OCI-LY3 (cell line): ENCODE data around the gene ZNF185.

Experiments
- H2AFZ ChIP-seq: fragments of 200-600, 300-600 bp; shearing (Covaris generic); 2 replicates; pipeline ENCODE4 v1.6.0; 2014; ENCODE audit warnings: antibody characterized with exemption, low read depth, low read length
- H3K27ac ChIP-seq: fragments of 200-600, 300-600 bp; sonication (generic); 2 replicates; pipeline ENCODE4 v1.5.1; 2014; ENCODE audit warnings: mild to moderate bottlenecking, low read length, moderate library complexity, mixed read lengths
- H3K27me3 ChIP-seq: fragments of 200-600, 300-600 bp; sonication (generic); 2 replicates; pipeline ENCODE4 v1.6.1; 2014; ENCODE audit warnings: low read depth, low read length, mixed read lengths
- H3K36me3 ChIP-seq: fragments of 200-600, 300-600 bp; sonication (generic); replicated peaks from 2 replicates; pipeline ENCODE3; 2014; ENCODE audit warnings: low read depth, low read length, mixed read lengths
- H3K4me1 ChIP-seq: fragments of 300-600, 200-600 bp; sonication (generic); 2 replicates; pipeline ENCODE4 v1.6.1; 2014; ENCODE audit warnings: low read length, mixed read lengths
- H3K4me2 ChIP-seq: fragments of 200-600, 300-600 bp; sonication (generic); 2 replicates; pipeline ENCODE4 v1.6.1; 2014; ENCODE audit warnings: low read length, mixed read lengths
- H3K4me3 ChIP-seq: fragments of 300-600, 200-600 bp; sonication (generic); 2 replicates; pipeline ENCODE4 v1.5.1; 2014; ENCODE audit warnings: antibody characterized with exemption, mild to moderate bottlenecking, low read length, moderate library complexity
- H3K79me2 ChIP-seq: fragments of 300-600, 200-600 bp; shearing (Covaris generic); 2 replicates; pipeline ENCODE4 v1.6.1; 2014; ENCODE audit warnings: mild to moderate bottlenecking, low read length, mixed read lengths
- H3K9ac ChIP-seq: fragments of 300-600, 200-600 bp; shearing (Covaris generic); 2 replicates; pipeline ENCODE4 v1.6.0; 2014; ENCODE audit warnings: mild to moderate bottlenecking, low read length, moderate library complexity
- H3K9me3 ChIP-seq: fragments of 200-600, 300-600 bp; shearing (Covaris generic); 2 replicates; pipeline ENCODE4 v1.6.1; 2014; ENCODE audit warnings: low read length, mixed read lengths; ENCODE audit not compliant: insufficient read depth
- H4K20me1 ChIP-seq: fragments of 200-600, 300-600 bp; sonication (generic); 2 replicates; pipeline ENCODE4 v1.6.1; 2016; ENCODE audit warnings: low read length, mixed read lengths; ENCODE audit not compliant: insufficient read depth
- EZH2phosphoT487 ChIP-seq: fragments of 200-600 bp; shearing (Covaris generic); IDR thresholded peaks from 2 replicates; pipeline ENCODE4 v1.6.1; 2018; ENCODE audit warnings: antibody characterized with exemption, mixed run types, low read depth
- TF ChIP-seq, protein P1 (sequence below): fragments of 200-600, 300-600 bp; sonication (generic); IDR thresholded peaks from 2 replicates; pipeline ENCODE4 v1.5.1; 2014; ENCODE audit warnings: antibody characterized with exemption, low read length, low read depth

Gene ZNF185

DNA sequence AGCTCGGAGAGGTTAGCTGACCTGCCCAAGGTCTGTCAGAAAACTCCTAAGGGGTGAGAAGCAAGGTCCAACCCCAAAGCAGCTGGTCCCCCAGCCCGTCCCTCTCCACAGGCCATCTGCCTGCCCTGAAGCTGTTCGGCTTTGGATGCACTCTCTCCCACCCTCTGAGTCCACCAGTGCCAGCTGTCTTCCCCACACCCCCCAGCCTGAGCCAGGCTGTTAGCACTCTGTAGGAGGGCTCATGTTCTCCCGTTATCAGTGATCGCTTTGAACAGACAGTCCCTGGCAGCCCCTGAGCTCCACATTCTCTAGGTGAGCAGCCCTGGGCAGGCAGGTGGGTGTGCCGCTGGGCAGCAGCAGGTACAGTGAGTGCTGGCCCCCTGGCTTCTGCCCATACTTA lies 16.0 kb downstream of the ZNF185 start:
- no peak overlapping the region for H3K4me2 ChIP-seq
- H3K36me3 ChIP-seq: no peaks in the 10 kb centered on the region
- no peaks in the 10 kb centered on the region for H4K20me1 ChIP-seq
- TF ChIP-seq, protein P1, sequence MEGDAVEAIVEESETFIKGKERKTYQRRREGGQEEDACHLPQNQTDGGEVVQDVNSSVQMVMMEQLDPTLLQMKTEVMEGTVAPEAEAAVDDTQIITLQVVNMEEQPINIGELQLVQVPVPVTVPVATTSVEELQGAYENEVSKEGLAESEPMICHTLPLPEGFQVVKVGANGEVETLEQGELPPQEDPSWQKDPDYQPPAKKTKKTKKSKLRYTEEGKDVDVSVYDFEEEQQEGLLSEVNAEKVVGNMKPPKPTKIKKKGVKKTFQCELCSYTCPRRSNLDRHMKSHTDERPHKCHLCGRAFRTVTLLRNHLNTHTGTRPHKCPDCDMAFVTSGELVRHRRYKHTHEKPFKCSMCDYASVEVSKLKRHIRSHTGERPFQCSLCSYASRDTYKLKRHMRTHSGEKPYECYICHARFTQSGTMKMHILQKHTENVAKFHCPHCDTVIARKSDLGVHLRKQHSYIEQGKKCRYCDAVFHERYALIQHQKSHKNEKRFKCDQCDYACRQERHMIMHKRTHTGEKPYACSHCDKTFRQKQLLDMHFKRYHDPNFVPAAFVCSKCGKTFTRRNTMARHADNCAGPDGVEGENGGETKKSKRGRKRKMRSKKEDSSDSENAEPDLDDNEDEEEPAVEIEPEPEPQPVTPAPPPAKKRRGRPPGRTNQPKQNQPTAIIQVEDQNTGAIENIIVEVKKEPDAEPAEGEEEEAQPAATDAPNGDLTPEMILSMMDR: no peak
- no peak for TF ChIP-seq EZH2phosphoT487
- H3K79me2 ChIP-seq: no peaks in the 10 kb centered on the region
- no peak overlapping the region for H3K4me3 ChIP-seq
- no peak overlapping the region for H2AFZ ChIP-seq
- no peaks in the 10 kb centered on the region for H3K9me3 ChIP-seq
- H3K27me3 ChIP-seq: no peaks in the 10 kb centered on the region
- H3K4me1 ChIP-seq: peaks cover 29% of the 10 kb centered on the region
- H3K27ac ChIP-seq: no peak overlapping the region
- H3K9ac ChIP-seq: no peak overlapping the region

DNA sequence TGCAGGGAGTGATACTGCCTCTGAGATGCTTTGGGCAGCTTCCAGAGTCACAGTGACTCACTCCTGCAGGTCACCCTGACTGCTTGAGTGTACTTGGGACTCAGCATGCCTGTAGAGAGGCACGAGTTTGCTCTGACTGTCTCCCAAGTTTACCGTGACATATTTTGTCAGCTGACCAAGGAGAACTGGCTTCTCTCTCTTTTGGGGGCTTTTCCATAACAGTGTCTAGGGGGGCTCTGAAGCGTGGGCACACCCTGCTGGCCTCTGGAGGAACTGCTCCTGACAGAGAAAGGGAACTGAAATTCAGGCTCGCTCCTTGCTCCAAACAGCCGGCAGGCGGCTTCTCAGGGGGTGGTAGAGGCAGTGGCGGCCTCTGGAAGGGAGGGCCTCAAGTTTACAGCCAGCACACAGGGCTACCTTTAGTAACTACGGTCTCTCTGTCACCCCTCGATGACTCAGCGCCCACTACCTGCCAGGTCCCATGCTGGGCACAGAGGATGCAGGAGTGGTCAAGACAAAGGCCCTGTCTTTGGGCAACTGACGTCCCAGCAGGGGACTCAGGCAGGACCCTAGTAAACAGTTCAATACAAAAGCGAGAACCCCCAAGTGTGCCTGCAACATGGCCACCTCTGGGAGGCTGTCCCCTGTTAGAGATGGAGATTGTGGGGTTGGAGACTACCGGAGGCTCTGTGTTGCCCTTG lies 17.8 kb downstream of the ZNF185 start:
- TF ChIP-seq, protein P1: peak; percentile 59
- TF ChIP-seq EZH2phosphoT487: no peak
- Histone ChIP-seq H3K4me2 (peak overlapping the region; percentile 41), H3K4me3 (no peak overlapping the region; the same call in 1 of the 2 replicates), H3K27me3 (no peaks in the 10 kb centered on the region), H3K27ac (no peak overlapping the region), H2AFZ (peak overlapping the region; percentile 70), H3K4me1 (peaks cover 25% of the 10 kb centered on the region), H3K36me3 (no peaks in the 10 kb centered on the region), H3K79me2 (no peaks in the 10 kb centered on the region), H3K9ac (no peak overlapping the region), H4K20me1 (no peaks in the 10 kb centered on the region), H3K9me3 (no peaks in the 10 kb centered on the region)

DNA sequence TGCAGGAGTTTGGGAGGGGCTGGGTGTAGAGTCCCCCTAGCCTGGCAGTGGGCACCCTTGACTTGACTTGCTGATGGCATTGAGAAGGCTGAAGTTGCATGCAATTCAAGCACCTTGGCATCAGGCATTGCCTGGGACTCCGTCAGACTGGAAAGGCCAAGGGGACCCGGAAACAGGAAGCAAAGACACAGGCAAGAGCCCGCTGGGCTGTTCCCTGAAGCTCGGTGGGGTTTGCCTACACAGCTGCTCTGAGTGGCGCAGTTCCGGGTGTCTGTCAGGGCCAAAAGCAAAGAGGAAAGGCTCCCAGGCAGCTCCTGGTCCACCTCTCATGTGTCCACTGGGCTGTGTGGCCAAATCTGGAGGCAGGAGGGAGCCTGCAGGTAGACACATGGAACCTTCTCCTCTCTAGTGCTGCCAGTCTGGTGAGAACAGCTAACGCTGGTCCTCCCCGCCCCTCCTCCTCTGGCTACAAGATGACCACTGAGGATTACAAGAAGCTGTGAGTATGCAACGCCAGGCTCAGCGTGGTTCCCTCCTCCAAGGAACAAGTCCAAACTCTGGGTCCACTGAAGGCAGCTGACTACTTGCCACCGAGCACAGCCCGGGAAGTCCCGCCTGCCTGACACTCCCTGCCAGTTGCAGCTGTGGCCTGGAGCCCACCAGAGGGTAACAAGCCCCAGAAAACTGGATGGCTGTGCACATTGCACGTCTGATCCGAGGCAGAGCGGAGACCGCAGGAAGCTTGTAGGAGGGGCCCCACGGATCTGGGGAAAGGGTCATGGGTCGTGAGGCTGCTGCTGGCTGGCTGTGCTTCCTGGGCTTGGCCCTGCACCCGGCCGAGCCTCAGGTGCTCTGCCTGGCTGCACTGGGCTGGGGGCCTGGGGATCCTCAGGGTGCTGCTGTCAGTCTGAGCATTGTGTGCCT lies 20.1 kb downstream of the ZNF185 start:
- Histone ChIP-seq H3K4me3 (peak overlapping the region; percentile 84), H3K27me3 (no peaks in the 10 kb centered on the region), H3K79me2 (no peaks in the 10 kb centered on the region), H3K9ac (peak overlapping the region; percentile 85), H2AFZ (peak overlapping the region; percentile 84), H3K9me3 (no peaks in the 10 kb centered on the region), H3K36me3 (no peaks in the 10 kb centered on the region), H3K27ac (peak overlapping the region; percentile 37; the same call in 1 of the 2 replicates), H3K4me1 (peaks cover 25% of the 10 kb centered on the region), H4K20me1 (no peaks in the 10 kb centered on the region), H3K4me2 (peak overlapping the region; percentile 84)
- no peak for TF ChIP-seq EZH2phosphoT487
- TF ChIP-seq, protein P1: no peak

DNA sequence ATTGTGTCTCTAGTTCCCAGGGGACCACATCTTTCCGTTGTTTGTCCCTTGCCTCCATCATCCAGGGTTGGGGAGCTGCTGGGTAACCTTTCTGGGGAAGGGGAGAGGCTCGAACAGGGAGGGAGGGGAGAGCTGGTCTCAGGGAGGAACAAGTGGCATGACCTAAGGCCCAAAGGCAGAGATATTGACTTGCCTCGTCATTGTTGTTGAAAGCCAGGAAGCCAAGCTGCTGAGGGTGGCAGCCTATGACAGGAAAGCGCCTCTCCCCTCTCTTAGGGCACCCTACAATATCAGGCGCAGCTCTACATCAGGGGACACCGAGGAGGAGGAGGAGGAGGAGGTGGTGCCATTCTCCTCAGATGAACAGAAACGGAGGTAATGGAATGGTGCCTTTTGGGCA lies 20.8 kb downstream of the ZNF185 start:
- peak overlapping the region; percentile 85; the same call in 1 of the 2 replicates for H3K9ac ChIP-seq
- H3K27me3 ChIP-seq: no peaks in the 10 kb centered on the region
- peak overlapping the region; percentile 84 for H3K4me2 ChIP-seq
- no peaks in the 10 kb centered on the region for H4K20me1 ChIP-seq
- TF ChIP-seq EZH2phosphoT487: no peak
- TF ChIP-seq, protein P1: no peak
- H3K4me1 ChIP-seq: peaks cover 25% of the 10 kb centered on the region
- H2AFZ ChIP-seq: no peak overlapping the region
- no peaks in the 10 kb centered on the region for H3K9me3 ChIP-seq
- H3K79me2 ChIP-seq: no peaks in the 10 kb centered on the region
- H3K4me3 ChIP-seq: peak overlapping the region; percentile 84
- H3K27ac ChIP-seq: no peak overlapping the region
- H3K36me3 ChIP-seq: no peaks in the 10 kb centered on the region
